ENCODE results near the gene DYNAP.

DYNAP gene

DNA sequence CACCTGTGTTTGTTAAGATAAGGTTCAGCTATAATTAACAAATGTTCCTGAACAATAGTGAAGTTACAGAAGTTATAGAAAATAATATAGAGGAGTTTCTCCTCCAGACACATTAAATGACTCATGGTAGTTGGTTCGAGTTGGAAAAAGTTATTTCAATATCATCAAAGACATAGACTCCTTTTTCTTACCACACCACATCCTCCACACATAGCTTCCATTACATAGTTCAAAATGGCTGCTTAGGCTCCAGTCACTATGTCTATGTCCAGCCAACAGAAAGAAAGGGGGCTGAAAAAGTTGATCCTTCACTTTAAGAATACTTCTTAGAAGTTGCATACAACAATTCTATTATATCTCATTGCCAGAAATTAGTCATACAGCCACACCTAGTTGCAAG lies 50.7 kb downstream of the DYNAP start:
- no peaks in the 10 kb centered on the region for H3K9me3 ChIP-seq (ENCODE audit: insufficient read depth, low read depth, low read length)
- H3K4me3 ChIP-seq (ENCODE audit: low read length): no peak overlapping the region
- H3K36me3 ChIP-seq (ENCODE audit: insufficient read depth, low read depth, low read length): no peaks in the 10 kb centered on the region
- H3K27me3 ChIP-seq (ENCODE audit: insufficient read depth, low read length): no peaks in the 10 kb centered on the region
- H3K9ac ChIP-seq (ENCODE audit: low read depth, low read length): no peak overlapping the region
- H3K27ac ChIP-seq (ENCODE audit: low read length): no peak overlapping the region
- peaks cover 2% of the 10 kb centered on the region; the same call in 1 of the 2 replicates for H3K4me1 ChIP-seq (ENCODE audit: insufficient read depth, low read length)

DNA sequence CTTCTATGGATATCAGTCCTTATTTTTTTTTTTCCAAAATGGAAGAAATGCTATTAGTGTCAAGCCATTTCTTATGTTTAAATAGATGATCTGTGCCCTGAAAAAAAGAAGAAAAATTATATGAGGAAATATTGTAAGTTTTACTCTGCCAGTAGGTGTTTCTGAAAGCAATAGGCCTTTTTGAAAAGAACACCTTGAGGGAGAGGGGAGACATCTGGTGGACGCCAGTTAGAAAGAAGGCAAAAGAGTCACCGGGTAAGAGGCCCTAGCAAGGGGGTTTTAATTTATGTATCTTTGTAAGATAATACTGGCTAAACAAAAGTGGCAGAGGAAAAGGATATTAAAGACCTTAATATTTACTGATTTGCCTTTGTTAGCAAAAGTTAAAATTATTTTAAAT lies 56.1 kb downstream of the DYNAP start:
- no peak overlapping the region for H3K4me3 ChIP-seq (ENCODE audit: low read length)
- no peak overlapping the region for H3K9ac ChIP-seq (ENCODE audit: low read depth, low read length)
- H3K36me3 ChIP-seq (ENCODE audit: insufficient read depth, low read depth, low read length): no peaks in the 10 kb centered on the region
- no peaks in the 10 kb centered on the region for H3K9me3 ChIP-seq (ENCODE audit: insufficient read depth, low read depth, low read length)
- H3K4me1 ChIP-seq (ENCODE audit: insufficient read depth, low read length): no peaks in the 10 kb centered on the region
- no peaks in the 10 kb centered on the region for H3K27me3 ChIP-seq (ENCODE audit: insufficient read depth, low read length)
- no peak overlapping the region for H3K27ac ChIP-seq (ENCODE audit: low read length)

Measured in iPS-20b (cell line).